Fibroblast of lung (primary cell): ENCODE results near the gene HDC.

Experiments used
- EZH2 ChIP-seq: IDR thresholded peaks from 2 replicates; pipeline ENCODE4 v1.5.1; 2012; ENCODE audit warnings: low read length, control low read depth, mild to moderate bottlenecking; ENCODE audit errors: missing control alignments
- TF ChIP-seq, protein P1 (sequence below), 2 donors: IDR thresholded peaks in 1 of 2; conservative IDR thresholded peaks in 1 of 2; 1 replicate in 1 of 2; 2 replicates in 1 of 2; pipeline ENCODE4 v1.5.1; 2011 to 2012; ENCODE audit warnings: low read length in 2 of 2, control low read depth in 1 of 2, inconsistent platforms in 1 of 2, low read depth in 1 of 2, mild to moderate bottlenecking in 1 of 2

DNA sequence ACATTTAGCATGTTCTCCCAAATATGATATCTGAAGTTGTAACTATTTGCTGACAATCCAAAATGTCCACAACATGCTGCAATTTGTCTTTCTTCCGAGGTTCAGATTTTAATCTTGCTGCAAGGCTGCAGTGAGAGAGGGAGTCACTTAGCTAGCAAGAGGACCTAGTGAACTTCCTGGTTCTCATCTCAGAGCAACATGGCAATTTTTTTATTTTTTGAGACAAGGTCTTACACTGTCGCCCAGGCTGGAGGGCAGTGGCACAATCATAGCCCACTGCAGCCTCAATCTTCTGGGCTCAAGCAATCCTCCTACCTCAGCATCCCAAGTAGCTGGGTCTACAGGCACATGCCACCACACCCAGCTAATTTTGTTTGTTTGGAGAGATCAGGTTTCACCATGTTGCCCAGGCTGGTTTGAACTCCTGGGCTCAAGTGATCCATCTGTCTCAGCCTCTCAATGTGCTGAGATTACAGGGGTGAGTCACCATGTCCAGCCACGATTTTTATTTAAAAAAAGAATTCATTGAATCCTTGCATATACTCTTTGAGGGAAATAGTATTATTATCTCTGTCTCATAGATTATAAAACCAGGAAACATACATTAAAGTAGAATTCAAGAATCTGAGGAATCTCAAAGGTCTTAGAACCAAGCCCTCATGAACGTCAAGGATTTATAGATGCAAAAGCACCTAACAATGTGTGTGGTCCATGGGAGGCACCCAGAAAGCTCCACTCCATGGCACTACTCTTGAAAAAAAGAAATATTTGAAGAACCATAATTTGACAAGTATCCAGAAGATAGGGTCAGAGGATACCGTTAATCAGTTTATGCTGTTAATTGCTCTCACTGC lies 9.1 kb downstream of the HDC start:
- TF ChIP-seq, protein P1, sequence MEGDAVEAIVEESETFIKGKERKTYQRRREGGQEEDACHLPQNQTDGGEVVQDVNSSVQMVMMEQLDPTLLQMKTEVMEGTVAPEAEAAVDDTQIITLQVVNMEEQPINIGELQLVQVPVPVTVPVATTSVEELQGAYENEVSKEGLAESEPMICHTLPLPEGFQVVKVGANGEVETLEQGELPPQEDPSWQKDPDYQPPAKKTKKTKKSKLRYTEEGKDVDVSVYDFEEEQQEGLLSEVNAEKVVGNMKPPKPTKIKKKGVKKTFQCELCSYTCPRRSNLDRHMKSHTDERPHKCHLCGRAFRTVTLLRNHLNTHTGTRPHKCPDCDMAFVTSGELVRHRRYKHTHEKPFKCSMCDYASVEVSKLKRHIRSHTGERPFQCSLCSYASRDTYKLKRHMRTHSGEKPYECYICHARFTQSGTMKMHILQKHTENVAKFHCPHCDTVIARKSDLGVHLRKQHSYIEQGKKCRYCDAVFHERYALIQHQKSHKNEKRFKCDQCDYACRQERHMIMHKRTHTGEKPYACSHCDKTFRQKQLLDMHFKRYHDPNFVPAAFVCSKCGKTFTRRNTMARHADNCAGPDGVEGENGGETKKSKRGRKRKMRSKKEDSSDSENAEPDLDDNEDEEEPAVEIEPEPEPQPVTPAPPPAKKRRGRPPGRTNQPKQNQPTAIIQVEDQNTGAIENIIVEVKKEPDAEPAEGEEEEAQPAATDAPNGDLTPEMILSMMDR (conservative IDR thresholded peaks at IDR 0.05 in 1 of 2, IDR thresholded peaks at IDR 0.05 in 1 of 2; ENCODE audit: low read depth in 1 of 2, low read length in 2 of 2): no peak
- no peak for TF ChIP-seq EZH2
